ENCODE measurements around the gene NRL.

GRCh38 chr14:24123424-24124417 lies 9.0 kb upstream of the NRL start:
- TF ChIP-seq POLR2AphosphoS5 (IDR thresholded peaks at IDR 0.05; ENCODE audit: insufficient read depth, low read depth, low read length) (no peak), CTCF (IDR thresholded peaks at IDR 0.05; ENCODE audit: extremely low read depth in 1 of 2, insufficient read depth in 1 of 2, low read depth in 1 of 2, low read length in 2 of 2) (no peak), POLR2A (IDR thresholded peaks at IDR 0.05; ENCODE audit: low read depth, low read length) (no peak), MAX (IDR thresholded peaks at IDR 0.05; ENCODE audit: insufficient read depth, insufficient read length) (no peak), EZH2 (IDR thresholded peaks at IDR 0.05; ENCODE audit: borderline replicate concordance, low read depth, low read length, severe bottlenecking) (no peak), MYC (IDR thresholded peaks at IDR 0.05; ENCODE audit: low read depth, low read length) (no peak), GATA2 (IDR thresholded peaks at IDR 0.05; ENCODE audit: insufficient read depth, insufficient read length, low read depth, low read length) (no peak), FOS (IDR thresholded peaks at IDR 0.05; ENCODE audit: borderline replicate concordance, insufficient read depth, low read length) (no peak), JUN (IDR thresholded peaks at IDR 0.05; ENCODE audit: borderline replicate concordance, insufficient read depth, insufficient read length, low read depth) (no peak)

Measured in endothelial cell of umbilical vein (primary cell).